Neural cell (in vitro differentiated cells): ENCODE results near the gene TRIP6. TPM values are rescaled to one million over a fixed set of nuclear protein-coding genes. Genes with fewer than 3 reads are reported as not detected.

Experiments
- H2AFZ ChIP-seq: fragments of 200-600, 300-800 bp; sonication (generic), shearing (Covaris generic); 2 replicates; pipeline ENCODE4 v1.6.0; 2014; ENCODE audit warnings: low read depth, mild to moderate bottlenecking, antibody characterized with exemption, low read length, moderate library complexity
- H3F3A ChIP-seq: fragments of 200-600 bp; shearing (Covaris generic); 2 replicates; pipeline ENCODE4 v1.6.1; 2016; ENCODE audit warnings: mild to moderate bottlenecking, moderate library complexity, mixed read lengths, antibody characterized with exemption, low read length; ENCODE audit not compliant: insufficient read depth, poor library complexity, severe bottlenecking
- H3K27ac ChIP-seq: fragments of 200-600, 300-800 bp; sonication (generic), shearing (Covaris generic); 2 replicates; pipeline ENCODE4 v1.5.1; 2014; ENCODE audit warnings: mild to moderate bottlenecking, low read length, moderate library complexity
- H3K27me3 ChIP-seq: fragments of 300-800, 200-600 bp; sonication (generic), shearing (Covaris generic); 2 replicates; pipeline ENCODE4 v1.6.0; 2014; ENCODE audit warnings: mild to moderate bottlenecking, low read depth, low read length, moderate library complexity; ENCODE audit not compliant: insufficient read depth
- H3K36me3 ChIP-seq: fragments of 300-800, 200-600 bp; sonication (generic), shearing (Covaris generic); 2 replicates; pipeline ENCODE4 v1.5.1; 2014; ENCODE audit warnings: mild to moderate bottlenecking, antibody characterized with exemption, low read length, moderate library complexity; ENCODE audit not compliant: insufficient read depth
- H3K4me2 ChIP-seq: fragments of 300-800, 200-600 bp; sonication (generic), shearing (Covaris generic); 2 replicates; pipeline ENCODE4 v1.6.0; 2014; ENCODE audit warnings: mild to moderate bottlenecking, low read length
- H3K4me3 ChIP-seq: fragments of 300-800, 200-600 bp; sonication (generic), shearing (Covaris generic); 2 replicates; pipeline ENCODE4 v1.5.1; 2014; ENCODE audit warnings: mild to moderate bottlenecking, low read length, moderate library complexity
- H3K79me2 ChIP-seq: fragments of 200-600 bp; shearing (Covaris generic); replicated peaks from 2 replicates; pipeline ENCODE4 v1.6.0; 2014; ENCODE audit warnings: mild to moderate bottlenecking, low read length, moderate library complexity; ENCODE audit not compliant: insufficient read depth
- H3K9ac ChIP-seq: fragments of 300-800, 200-600 bp; sonication (generic), shearing (Covaris generic); 2 replicates; pipeline ENCODE4 v1.6.1; 2016; ENCODE audit warnings: mild to moderate bottlenecking, low read length, mixed read lengths
- H3K9me2 ChIP-seq: fragments of 200-600 bp; shearing (Covaris generic); 2 replicates; pipeline ENCODE4 v1.6.1; 2016; ENCODE audit warnings: mild to moderate bottlenecking, low read length, mixed read lengths; ENCODE audit not compliant: insufficient read depth
- H3K9me3 ChIP-seq: fragments of 200-600, 300-800 bp; sonication (generic), shearing (Covaris generic); 2 replicates; pipeline ENCODE4 v1.6.1; 2016; ENCODE audit warnings: mild to moderate bottlenecking, mixed run types, low read length, moderate library complexity, mixed read lengths
- H4K20me1 ChIP-seq: fragments of 200-600 bp; shearing (Covaris generic); 2 replicates; pipeline ENCODE4 v1.6.1; 2016; ENCODE audit warnings: mild to moderate bottlenecking, mixed run types; ENCODE audit not compliant: insufficient read depth
- CTCF ChIP-seq: fragments of 450-650 bp; IDR thresholded peaks from 2 replicates; pipeline ENCODE4 v1.5.1; 2014; ENCODE audit warnings: antibody characterized with exemption, mild to moderate bottlenecking, moderate library complexity; ENCODE audit not compliant: poor library complexity, severe bottlenecking
- EP300 ChIP-seq: fragments of 450-650 bp; conservative IDR thresholded peaks from 2 replicates; pipeline ENCODE4 v1.6.1; 2014; ENCODE audit warnings: antibody characterized with exemption, mild to moderate bottlenecking, moderate library complexity; ENCODE audit not compliant: poor library complexity, severe bottlenecking
- EZH2 ChIP-seq: fragments of 200-600, 300-800 bp; shearing (Covaris generic), sonication (generic); IDR thresholded peaks from 2 replicates; pipeline ENCODE4 v1.6.1; 2014; ENCODE audit warnings: antibody characterized with exemption, low read length, borderline replicate concordance, mild to moderate bottlenecking; ENCODE audit not compliant: insufficient read depth, poor library complexity, severe bottlenecking
- MXI1 ChIP-seq: fragments of 450-650 bp; conservative IDR thresholded peaks from 2 replicates; pipeline ENCODE4 v1.6.1; 2014; ENCODE audit warnings: antibody characterized with exemption, mild to moderate bottlenecking; ENCODE audit not compliant: poor library complexity, severe bottlenecking
- POLR2AphosphoS5 ChIP-seq: IDR thresholded peaks from 2 replicates; pipeline ENCODE4 v1.6.1; 2012
- RAD21 ChIP-seq: fragments of 450-650 bp; conservative IDR thresholded peaks from 2 replicates; pipeline ENCODE4 v1.6.1; 2014; ENCODE audit warnings: antibody characterized with exemption, mild to moderate bottlenecking, moderate library complexity
- REST ChIP-seq: IDR thresholded peaks from 2 replicates; pipeline ENCODE4 v1.6.1; 2012; ENCODE audit warnings: borderline replicate concordance
- SMC3 ChIP-seq: fragments of 450-650 bp; conservative IDR thresholded peaks from 2 replicates; pipeline ENCODE4 v1.6.1; 2014; ENCODE audit warnings: antibody characterized with exemption, mild to moderate bottlenecking, moderate library complexity; ENCODE audit not compliant: poor library complexity
- TAF1 ChIP-seq: IDR thresholded peaks from 2 replicates; pipeline ENCODE4 v1.6.1; 2012; ENCODE audit warnings: low read depth
- polyA minus RNA-seq: library from RNA; depleted of rRNA, polyadenylated mRNA; stranded (reverse); fragments of >200 nt; gene quantifications from 2 replicates; pipeline ENCODE4 v1.2.3, GENCODE V29; 2014
- polyA plus RNA-seq: library from polyadenylated mRNA; depleted of rRNA; stranded (reverse); fragments of >200 nt; gene quantifications from 2 replicates; pipeline ENCODE4 v1.2.3, GENCODE V29; 2014

TRIP6 gene
- 1.4 and 2.1 TPM in 2 replicates for polyA plus RNA-seq
- 1.2 and 1.5 TPM in 2 replicates for polyA minus RNA-seq

- H3K9ac ChIP-seq: no peak within 1 kb of the TSS
- H3K4me3 ChIP-seq: peak within 1 kb of the TSS; percentile 13
- H3K27ac ChIP-seq: no peak within 1 kb of the TSS
- H3K9me3 ChIP-seq: no peaks in the 10 kb centered on the region
- no peaks in the 10 kb centered on the region for H4K20me1 ChIP-seq
- no peaks in the 10 kb centered on the region for H3K9me2 ChIP-seq
- TF ChIP-seq TAF1: no peak
- no peak for TF ChIP-seq MXI1
- TF ChIP-seq EZH2: no peak
- no peak for TF ChIP-seq REST
- TF ChIP-seq EP300: no peak
- TF ChIP-seq POLR2AphosphoS5: no peak
- no peak for TF ChIP-seq CTCF
- no peak for TF ChIP-seq SMC3
- TF ChIP-seq RAD21: no peak
- no peak within 1 kb of the TSS for H2AFZ ChIP-seq
- no peaks in the 10 kb centered on the region for H3F3A ChIP-seq
- H3K27me3 ChIP-seq: no peaks in the 10 kb centered on the region
- H3K79me2 ChIP-seq: no peaks in the 10 kb centered on the region
- no peak within 1 kb of the TSS for H3K4me2 ChIP-seq
- H3K36me3 ChIP-seq: no peaks in the 10 kb centered on the region
Measured at GRCh38 chr7:100867040-100867775, at the start of gene TRIP6. TRIP6 (plus strand) TSS chr7:100867387; CDS start chr7:100867498, 111 bp downstream.

- no peak overlapping the region for H3K4me3 ChIP-seq
- no peak overlapping the region for H2AFZ ChIP-seq
- H4K20me1 ChIP-seq: no peaks in the 10 kb centered on the region
- no peak overlapping the region for H3K9ac ChIP-seq
- H3K27me3 ChIP-seq: no peaks in the 10 kb centered on the region
- no peaks in the 10 kb centered on the region for H3K36me3 ChIP-seq
- H3K9me2 ChIP-seq: no peaks in the 10 kb centered on the region
- no peak overlapping the region for H3K4me2 ChIP-seq
- H3K27ac ChIP-seq: no peak overlapping the region
- H3K9me3 ChIP-seq: no peaks in the 10 kb centered on the region
- H3F3A ChIP-seq: no peaks in the 10 kb centered on the region
- H3K79me2 ChIP-seq: no peaks in the 10 kb centered on the region
- no peak for TF ChIP-seq SMC3
- TF ChIP-seq EZH2: no peak
- no peak for TF ChIP-seq EP300
Measured at GRCh38 chr7:100818366-100818765, 48.8 kb upstream of the TRIP6 start.
